SH-SY5Y (cell line): Measurements from ENCODE around the gene PLCB4.

Source experiments
- GATA2 ChIP-seq: IDR thresholded peaks from 2 replicates; pipeline ENCODE4 v1.6.1; 2011; ENCODE audit warnings: mild to moderate bottlenecking, low read depth, low read length
- GATA3 ChIP-seq: IDR thresholded peaks from 2 replicates; pipeline ENCODE4 v1.6.1; 2011; ENCODE audit warnings: low read depth, mild to moderate bottlenecking, low read length, moderate library complexity

- TF ChIP-seq GATA2 = no peak
- no peak for TF ChIP-seq GATA3
These were observed 294.8 kb downstream of the PLCB4 start for GRCh38 chr20:9363673-9364072.
